GM19238 (cell line): Measurements from ENCODE around the gene INTS13.
"Not testable (repeated sequence)": the region's sequence is repeated elsewhere in the genome, so short reads cannot be mapped to it uniquely, and the experiment has no call there.

Experiments
- DNase-seq: peaks from one replicate; pipeline ENCODE4 v3.0.0; 2011; ENCODE audit warnings: low spot score; ENCODE audit not compliant: insufficient read length

The INTS13 gene

GRCh38 chr12:26935636-26936378 is 2.0 kb downstream of the INTS13 start:
- no peak for DNase-seq

GRCh38 chr12:26929590-26929989 is 8.2 kb downstream of the INTS13 start:
- DNase-seq = no peak

- DNase-seq = no peak
Measured at GRCh38 chr12:26928661-26929060, 9.1 kb downstream of the INTS13 start.

GRCh38 chr12:26921886-26922285 is 15.9 kb downstream of the INTS13 start:
- DNase-seq = no peak

GRCh38 chr12:26919216-26919555 is 18.6 kb downstream of the INTS13 start:
- DNase-seq = no peak

- DNase-seq = no peak
Measured at GRCh38 chr12:26918321-26919215, 19.2 kb downstream of the INTS13 start.

GRCh38 chr12:26906704-26907103 is 31.1 kb downstream of the INTS13 start:
- no peak for DNase-seq

GRCh38 chr12:26906024-26906423 is 31.8 kb downstream of the INTS13 start:
- DNase-seq = no peak

- DNase-seq = not testable (repeated sequence)
Measured at GRCh38 chr12:26903396-26903795, 34.4 kb downstream of the INTS13 start.

- DNase-seq = no peak
Measured at GRCh38 chr12:26896913-26897312, 40.9 kb downstream of the INTS13 start.

GRCh38 chr12:26895672-26896071 is 42.1 kb downstream of the INTS13 start:
- no peak for DNase-seq

- no peak for DNase-seq
Measured at GRCh38 chr12:26891704-26892103, 46.1 kb downstream of the INTS13 start.

- no peak for DNase-seq
Measured at GRCh38 chr12:26890784-26891183, 47.0 kb downstream of the INTS13 start.

- DNase-seq = peak; percentile 63
Measured at GRCh38 chr12:26884765-26885576, 52.8 kb downstream of the INTS13 start.

GRCh38 chr12:26880625-26881024 is 57.2 kb downstream of the INTS13 start:
- DNase-seq = no peak

- no peak for DNase-seq
Measured at GRCh38 chr12:26878661-26879119, 59.1 kb downstream of the INTS13 start.

GRCh38 chr12:26874501-26875296 is 63.1 kb downstream of the INTS13 start:
- DNase-seq = no peak

GRCh38 chr12:26872625-26873024 is 65.2 kb downstream of the INTS13 start:
- no peak for DNase-seq

- no peak for DNase-seq
Measured at GRCh38 chr12:26871985-26872384, 65.8 kb downstream of the INTS13 start.

- no peak for DNase-seq
Measured at GRCh38 chr12:26870491-26871419, 67.0 kb downstream of the INTS13 start.
